Inferior parietal cortex (tissue), 1 donor: ENCODE results near the gene SNRNP200.

Experiments
- DNase-seq: peaks from one replicate; pipeline ENCODE4 v3.0.0-alpha.2; 2016; ENCODE audit errors: extremely low spot score

The SNRNP200 gene

DNA sequence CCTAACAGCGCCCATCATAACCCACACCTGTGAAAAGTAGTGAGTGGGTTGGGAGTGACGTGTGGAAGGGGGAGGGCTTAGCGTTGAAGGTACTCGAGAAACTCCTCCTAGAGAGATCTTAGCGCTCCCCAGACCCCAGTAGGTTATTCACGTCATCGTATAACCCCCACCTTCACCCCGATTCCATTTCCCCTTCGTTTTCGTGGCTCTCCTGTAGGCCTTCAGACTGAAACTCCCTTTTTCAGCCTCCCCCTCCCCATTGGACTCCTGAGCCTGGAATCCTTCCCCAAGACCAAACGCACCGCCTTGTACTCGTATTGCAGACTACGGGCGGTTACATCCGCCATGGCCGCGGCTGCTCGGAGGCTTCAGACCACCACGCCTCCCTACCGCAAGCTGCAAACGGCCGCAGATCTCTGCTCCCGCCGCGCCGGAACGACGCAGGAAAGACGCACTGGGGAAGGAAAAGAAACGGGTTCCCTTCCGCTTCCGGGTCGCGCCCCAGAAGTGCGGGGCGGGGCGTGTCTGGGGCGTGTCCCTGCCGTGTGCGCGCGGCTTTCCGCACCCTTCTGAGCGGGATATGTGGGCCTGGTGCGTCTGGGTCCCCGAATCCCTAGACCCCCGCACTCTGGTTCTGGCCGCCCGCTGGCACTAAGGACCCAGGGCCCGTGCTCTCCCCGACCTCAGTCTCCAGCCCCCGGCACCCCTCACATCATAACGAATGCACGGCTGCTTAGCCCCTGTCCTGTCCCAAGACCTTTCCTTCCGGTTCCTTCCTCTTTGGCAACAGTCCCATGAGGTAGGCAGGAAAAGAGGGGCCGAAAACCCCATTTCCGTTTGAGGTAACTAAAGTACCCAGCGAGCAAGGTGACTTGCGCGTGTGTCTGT is at the start of gene SNRNP200:
TSS of gene SNRNP200 (minus strand) at position 456 of the 888 bp plus-strand sequence. CDS start at position 347, 109 bp downstream.
- DNase-seq, result peak; percentile 94

DNA sequence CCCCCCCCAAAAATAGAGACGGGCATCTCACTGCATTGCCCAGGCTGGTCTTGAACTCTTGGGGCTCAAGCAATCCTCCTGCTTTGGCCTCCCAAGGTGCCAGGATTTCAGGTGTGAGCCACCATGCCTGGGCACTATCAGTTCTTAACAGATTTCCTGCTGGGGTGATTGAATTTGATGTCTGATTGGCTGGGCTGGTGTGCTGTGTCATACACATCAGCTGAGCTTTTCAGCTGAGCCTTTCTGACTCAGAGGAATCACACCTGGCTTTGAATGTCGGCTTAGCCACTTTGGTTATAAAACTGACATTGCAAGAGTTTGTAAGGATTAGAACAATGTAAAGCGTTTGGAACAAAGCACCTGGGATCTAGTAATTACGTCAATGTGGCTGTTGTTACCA is 49.1 kb upstream of the SNRNP200 start:
- no peak for DNase-seq

DNA sequence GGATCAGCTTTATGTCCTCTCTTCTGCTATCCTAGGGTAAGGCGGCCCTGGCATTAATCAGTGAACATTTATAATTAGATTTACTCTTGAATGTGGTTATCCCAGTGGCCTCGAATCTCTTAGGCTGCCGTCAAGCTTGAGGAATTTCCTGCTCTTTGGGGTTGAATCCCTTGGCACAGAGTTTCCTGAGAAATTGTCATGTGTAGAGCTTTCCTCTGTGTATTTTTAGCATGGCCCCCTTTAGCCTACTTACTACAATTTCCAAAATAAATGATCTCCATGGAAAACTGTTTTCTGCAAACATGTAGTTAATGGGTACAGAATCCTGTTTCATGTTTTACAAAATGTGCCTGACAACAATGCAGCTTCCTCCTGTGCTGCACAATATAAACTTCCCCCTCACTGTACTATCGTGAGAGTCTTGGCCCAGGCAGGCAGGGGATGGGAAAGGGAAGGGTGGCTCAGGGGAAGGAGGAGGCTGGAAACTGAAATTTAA is 48.3 kb upstream of the SNRNP200 start:
- no peak for DNase-seq

DNA sequence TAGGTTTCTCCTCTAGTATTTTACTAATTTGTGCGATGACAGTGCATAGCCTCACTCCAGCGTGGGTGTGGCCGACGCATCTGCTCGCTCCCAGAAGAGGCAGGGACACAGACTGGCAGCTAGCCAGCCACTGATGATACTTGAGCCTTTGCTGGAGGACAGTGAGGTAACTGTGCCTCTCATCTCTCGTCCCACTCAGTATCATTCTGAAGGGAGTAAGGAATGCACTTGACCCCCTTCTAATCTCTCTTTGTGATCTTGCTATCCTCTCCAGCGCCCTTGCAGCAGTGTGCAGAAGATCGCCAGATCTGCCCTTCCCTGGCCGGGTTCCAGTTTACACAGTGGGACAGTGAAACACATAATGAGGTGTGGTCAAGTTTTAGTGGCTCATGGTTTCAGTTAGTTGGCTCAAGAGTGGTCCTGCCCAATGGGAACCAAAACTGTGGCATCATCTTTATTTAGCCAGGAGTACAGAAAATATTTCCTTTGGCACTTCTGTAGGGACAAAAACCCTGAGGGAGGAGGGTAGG is 47.8 kb upstream of the SNRNP200 start:
- DNase-seq, result peak; percentile 62

DNA sequence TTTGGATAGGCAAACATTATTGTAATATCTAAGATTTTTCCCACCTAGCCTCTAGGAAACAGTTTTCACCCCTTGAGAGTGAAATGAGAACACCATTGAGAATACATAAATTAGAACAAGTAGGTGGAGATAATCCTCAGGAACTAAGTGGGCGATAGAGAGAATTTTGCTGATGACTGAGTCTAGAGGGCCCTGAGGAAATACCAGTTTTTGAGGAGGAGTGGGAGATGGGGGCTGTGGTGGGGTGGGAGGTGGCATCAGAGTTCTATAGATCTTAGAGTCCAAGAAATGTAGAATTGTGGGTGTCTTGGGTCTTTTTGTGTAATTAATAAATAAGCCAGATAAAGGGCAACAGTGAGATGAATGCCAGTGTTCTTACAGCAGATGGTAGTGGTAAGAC is 42.0 kb upstream of the SNRNP200 start:
- no peak for DNase-seq

DNA sequence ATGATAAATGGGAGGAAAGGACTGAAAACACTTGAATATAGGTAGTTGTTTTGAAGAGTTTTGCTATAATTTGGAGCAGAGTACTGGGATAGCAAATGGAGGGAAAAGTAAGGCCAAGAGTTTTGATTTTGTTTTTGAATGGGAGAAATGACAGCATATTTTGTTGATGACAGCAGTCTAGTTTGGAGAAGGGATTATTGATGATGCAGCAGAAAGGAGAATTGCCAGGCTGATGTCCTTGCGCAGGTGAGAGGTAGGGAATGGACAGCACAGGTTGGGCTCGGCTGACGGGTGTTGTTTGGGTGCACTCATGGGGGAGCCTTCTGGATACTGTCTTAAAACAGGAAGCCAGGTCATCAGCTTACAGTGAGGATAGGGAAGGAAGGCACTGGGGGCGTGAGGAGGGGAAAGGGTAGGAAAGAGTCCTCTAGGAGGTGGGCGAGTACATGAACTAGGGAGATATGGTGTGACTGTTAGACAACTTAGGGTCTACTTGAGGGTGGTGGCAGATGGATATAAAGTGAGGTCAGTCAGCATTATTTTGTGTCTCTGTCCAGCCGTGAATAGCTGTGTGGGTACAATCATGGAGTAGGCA is 40.6 kb upstream of the SNRNP200 start:
- DNase-seq, result no peak

DNA sequence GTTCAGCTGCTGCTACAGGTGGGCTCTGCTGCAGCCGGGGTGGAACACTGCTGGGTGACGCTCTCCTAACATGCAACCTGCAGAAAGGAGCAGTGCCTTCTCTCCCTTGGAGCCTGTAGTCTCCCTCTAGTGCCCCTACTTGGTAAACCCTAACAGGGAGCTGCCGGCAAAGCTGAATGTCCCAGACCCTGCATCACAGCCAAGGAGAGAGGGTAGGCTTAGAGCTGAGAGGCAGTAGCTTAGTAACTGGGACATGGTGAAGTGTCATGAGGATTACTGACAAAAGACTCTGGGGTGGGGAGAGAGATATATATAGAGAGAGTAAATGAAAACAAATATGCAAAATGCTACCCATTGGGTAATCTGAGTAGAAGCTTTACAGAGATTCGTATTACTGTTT is 40.1 kb upstream of the SNRNP200 start:
- DNase-seq, result no peak

DNA sequence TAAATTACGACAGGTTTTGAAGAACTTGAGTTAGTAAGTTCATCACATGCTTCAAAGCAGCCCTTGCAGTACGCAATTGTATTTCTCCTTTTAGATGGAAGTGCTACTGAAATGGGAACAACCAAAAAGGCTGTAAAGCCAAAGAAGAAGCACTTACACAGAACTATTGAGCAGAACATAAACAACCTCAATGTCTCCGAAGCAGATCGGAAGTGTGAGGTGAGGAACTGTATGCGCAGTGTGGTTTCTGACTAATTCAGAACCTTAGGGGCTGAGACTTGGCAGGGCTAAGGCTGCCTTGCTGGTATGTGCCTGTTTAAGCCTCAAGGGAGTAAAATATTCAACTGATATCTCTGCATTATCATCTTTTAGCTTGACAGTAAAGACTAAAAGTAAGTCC is 38.7 kb upstream of the SNRNP200 start:
- DNase-seq, result no peak

DNA sequence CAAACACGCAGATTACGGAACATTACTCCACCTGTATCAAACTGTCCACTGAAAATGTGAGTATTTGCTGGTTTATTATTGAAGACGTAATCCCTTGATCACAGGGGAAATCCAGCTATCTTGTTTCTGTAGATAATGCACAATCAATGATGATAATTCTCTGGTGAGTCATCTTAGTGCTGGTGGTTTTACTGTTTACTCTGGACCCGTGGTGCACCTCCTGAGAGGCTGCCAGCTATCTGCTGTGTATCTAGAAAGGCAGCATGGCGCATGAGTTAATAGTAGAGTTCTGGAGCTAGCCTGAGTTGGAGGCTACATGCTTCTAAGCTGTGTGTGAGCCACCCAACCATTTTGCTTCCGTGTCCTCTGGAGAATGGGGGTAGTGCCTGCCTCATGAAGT is 36.7 kb upstream of the SNRNP200 start:
- no peak for DNase-seq

DNA sequence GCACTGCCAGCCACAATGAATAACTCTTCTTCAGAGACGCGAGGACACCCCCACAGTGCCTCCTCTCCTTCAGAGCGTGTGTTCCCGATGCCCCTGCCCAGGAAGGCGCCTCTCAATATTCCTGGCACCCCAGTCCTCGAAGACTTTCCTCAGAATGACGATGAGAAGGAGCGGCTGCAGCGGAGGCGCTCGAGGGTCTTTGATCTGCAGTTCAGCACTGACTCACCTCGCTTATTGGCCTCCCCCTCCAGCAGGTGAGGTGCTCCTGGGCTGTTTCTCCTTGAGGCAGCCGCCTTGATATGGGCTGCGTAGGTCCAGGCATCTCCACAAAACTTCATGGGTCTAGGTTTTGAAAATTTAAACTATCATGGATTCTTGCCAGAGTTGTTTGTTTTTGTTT is 36.3 kb upstream of the SNRNP200 start:
- no peak for DNase-seq

DNA sequence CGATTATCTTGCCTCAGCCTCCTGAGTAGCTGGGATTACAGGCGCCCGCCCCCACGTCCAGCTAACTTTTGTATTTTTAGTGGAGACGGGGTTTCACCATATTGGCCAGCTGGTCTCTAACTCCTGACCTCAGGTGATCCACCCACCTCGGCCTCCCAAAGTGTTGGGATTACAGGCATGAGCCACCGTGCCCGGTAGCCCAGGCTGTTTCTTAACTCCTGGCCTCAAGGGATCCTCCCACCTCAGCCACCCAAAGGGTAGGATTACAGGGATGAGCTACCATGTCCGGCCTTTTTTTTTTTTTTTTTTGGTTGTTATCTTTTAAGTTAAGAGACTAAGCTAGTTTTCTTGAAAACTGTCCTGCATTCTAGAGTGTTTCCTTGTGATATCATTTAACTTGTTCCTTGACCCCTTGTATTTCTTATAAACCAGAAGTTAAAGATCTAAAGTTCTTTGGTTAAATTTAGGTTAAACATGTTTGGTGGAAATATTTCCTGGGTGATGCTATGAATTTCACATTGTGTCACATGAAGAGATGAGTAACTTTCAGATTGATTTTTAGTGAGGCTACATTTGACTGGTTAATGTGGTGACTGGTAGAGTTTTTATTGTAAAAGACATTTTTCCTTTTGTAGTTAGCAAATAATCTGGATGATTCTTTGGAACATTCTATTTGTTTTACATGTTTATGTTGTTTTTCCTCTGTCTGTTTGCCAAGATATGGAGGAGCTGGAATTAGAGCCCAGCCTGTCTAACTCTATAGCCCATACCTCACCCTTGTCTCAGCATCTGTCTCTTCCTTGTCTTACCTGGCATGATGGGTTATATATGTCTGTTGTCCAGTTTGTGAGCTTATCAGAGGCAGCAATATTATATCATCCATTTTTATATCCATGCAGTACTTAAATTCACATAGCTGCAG is 35.4 kb upstream of the SNRNP200 start:
- no peak for DNase-seq

DNA sequence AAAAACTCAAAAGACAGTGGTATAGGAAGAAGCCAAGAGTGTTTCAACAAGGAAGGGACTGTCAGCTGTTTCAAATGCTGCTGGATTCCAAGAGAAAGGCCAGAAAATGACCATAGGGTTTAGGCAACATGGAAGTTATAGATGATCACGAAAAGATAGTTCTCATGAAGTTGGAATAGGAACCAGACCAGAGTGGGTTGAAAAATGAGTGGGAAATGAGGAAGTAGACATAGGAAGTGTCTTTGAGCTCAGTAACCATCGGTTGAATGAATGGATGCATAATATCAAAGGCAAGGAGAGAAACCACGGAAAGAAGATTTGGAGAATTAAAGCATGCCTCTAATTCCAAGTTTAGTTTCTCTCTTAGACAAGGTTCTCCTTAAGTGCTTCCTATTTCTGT is 31.5 kb upstream of the SNRNP200 start:
- no peak for DNase-seq

DNA sequence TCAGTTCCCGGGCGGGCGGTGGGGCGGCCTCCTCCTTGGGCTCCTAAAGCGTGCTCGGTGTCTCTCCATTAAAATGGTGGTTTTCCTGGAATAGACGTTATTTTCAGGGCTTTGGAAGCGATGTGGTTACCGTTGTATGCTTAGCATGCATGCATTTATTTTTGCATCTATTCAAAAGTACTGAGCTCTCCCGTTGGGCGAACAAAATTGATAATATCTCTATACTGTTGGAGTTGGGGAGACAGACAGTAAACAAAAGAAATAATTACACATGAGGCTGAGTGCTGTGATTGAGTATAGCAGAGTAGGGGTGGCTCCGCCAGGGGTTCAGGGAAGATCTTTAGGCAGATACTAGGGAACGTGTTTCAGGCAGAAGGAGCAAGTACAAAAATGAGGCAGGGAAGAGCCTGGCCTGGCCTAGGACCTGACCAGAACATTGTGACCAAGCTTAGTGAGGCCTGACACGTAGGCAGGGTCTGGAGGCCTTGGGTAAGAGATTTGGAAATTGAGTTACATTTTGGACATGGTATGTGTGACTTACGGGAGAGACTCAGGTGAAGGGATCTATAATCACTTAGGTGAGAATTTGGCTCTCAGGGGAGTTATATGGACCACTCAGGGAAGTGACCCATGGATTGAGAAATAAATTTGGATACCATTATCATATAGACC is 30.9 kb upstream of the SNRNP200 start:
- DNase-seq, result no peak

DNA sequence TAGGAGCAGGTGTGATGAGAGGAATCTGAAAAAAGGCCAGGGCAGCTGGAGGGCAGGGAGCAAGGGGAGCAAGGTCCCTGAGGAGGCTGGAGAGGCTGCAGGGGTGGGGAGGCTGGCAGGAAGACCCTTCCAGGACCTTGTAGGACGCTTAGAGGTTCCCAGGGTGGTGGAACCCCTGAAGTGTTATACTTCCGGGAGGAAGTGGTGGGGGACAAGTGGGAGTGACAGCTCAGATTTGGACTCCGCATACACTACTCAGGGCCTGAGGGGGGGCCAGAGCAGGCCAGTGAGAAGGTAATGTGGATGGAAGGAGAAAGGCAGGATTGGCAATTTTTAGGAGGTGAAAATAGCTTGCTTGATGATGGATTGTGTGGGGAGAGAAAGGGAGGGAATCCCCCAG is 28.4 kb upstream of the SNRNP200 start:
- no peak for DNase-seq

DNA sequence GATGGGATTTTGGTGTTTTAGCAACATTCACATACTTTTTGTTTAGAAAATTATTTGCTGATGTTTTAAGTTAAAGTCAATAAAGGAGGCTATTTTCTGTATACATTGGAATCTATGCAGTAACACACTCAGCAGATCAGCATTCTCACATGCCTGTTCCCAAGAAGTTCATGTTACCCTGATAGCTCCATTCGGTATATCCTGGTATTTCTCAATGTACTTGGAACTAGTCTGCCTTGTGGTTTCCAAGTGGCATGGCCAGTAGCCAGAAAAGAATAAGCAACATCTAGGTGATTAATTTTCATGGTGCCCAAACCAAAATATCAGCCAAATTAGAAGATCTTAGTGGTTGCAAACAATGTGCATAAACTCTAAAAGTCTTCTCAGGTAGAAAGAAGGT is 25.1 kb upstream of the SNRNP200 start:
- DNase-seq, result no peak

DNA sequence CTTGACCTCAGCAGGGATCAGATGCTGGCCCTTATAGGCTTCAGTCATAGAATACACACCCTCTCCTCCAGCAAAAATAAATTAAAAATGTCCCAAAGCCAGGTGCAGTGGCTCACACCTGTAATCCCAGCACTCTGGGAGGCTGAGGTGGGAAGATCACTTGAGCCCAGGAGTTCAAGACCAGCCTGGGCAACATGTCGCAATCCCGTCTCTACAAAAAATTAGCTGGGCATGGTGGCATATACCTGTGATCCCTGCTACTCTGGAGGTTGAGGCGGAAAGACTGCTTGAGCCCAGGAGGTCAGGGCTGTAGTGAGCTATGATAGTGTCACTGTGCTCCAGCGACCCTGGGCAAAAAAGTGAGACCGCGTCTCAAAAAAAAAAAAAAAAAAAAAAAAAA is 24.5 kb upstream of the SNRNP200 start:
- DNase-seq, result no peak

DNA sequence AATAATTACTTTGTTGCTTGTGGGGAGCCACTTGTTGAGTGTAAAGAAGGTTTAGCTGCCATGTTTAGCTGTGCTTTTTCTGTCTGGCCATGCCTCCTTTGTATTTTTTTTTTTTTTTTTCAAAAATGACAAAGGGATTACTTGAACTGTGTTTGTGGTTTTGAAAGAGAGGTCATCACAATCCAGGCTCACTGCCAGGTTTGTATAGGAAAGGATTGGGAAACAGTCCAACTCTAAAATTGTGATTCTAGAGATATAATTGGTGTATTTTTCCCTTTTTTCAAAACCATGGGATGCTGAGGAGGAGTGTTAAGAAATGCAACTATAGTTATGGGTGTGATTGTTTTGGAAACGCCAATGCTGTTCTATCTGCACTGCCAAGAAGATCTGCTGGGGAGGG is 24.1 kb upstream of the SNRNP200 start:
- no peak for DNase-seq

DNA sequence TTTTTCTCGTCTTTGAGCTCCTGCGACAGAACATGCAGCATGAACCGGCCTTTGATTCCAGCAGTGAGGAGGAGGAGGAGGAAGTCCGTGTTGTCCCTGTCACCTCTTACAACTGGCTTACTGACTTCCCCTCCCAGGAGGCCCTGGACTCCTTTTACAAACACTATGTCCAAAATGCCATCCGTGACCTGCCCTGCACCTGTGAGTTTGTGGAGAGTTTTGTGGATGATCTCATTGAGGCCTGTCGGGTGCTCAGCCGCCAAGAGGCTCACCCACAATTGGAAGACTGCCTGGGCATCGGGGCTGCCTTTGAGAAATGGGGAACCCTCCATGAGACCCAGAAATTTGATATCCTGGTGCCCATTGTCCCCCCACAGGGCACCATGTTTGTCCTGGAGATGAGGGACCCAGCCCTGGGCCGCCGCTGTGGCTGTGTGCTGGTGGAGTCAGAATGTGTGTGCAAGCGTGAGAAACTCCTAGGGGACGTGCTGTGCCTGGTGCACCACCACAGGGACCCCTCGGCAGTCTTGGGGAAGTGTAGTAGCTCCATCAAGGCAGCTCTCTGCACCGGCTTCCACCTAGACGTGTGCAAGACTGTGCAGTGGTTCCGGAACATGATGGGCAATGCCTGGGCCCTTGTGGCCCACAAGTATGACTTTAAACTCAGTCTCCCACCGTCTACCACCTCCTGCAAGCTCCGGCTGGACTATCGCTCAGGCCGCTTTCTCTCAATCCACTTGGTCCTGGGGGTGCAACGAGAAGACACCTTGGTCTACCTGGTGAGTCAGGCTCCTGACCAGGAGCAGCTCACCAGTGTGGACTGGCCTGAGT is 21.9 kb upstream of the SNRNP200 start:
- no peak for DNase-seq

DNA sequence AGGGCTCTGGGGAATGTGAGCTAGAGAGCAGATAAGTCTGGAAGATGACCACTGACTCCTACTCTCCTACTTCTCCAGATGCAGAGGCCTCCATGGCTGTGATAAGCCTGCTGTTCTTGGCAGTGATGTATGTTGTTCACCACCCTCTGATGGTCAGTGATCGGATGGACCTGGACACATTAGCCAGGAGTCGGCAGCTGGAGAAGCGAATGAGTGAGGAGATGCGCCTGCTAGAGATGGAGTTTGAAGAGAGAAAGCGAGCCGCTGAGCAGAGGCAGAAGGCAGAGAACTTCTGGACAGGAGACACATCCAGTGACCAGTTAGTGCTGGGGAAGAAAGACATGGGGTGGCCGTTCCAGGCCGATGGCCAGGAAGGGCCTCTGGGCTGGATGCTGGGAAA is 21.2 kb upstream of the SNRNP200 start:
- no peak for DNase-seq

DNA sequence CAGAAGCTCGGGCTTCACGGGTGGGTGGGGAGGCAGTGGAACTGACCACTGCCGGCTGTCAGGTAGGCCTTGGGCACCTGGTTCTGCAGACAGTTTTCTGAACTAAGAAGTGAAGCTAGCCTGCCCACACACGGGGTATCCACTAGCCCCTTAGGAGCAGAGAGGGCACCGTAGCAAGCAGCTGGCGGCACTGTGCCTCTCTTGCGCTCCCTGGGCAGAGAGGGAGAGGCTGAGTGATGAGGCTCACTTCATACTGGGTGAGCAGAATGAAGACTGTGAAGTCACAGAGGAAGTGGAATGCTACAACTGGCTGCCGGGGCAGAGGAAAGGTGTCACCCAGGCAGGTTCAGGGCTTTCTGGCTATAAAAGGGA is 20.5 kb upstream of the SNRNP200 start:
- DNase-seq, result no peak
